BLaER1 (cell line): ENCODE measurements around the gene GALNT10.

Experiments used
- H3K27ac ChIP-seq: shearing (Covaris generic); formaldehyde crosslinking; 2 replicates; pipeline ENCODE4 v1.8.1; 2022
- H3K27me3 ChIP-seq: shearing (Covaris generic); formaldehyde crosslinking; 2 replicates; pipeline ENCODE4 v1.8.1; 2022
- H3K36me3 ChIP-seq: shearing (Covaris generic); formaldehyde crosslinking; 2 replicates; pipeline ENCODE4 v1.8.1; 2022
- H3K4me1 ChIP-seq: shearing (Covaris generic); formaldehyde crosslinking; 2 replicates; pipeline ENCODE4 v1.8.1; 2022
- H3K4me2 ChIP-seq: shearing (Covaris generic); formaldehyde crosslinking; 2 replicates; pipeline ENCODE4 v1.8.1; 2022
- H3K4me3 ChIP-seq: shearing (Covaris generic); formaldehyde crosslinking; 2 replicates; pipeline ENCODE4 v1.8.1; 2022
- H3K9ac ChIP-seq: shearing (Covaris generic); formaldehyde crosslinking; 2 replicates; pipeline ENCODE4 v1.8.1; 2022
- H3K9me3 ChIP-seq: shearing (Covaris generic); formaldehyde crosslinking; 2 replicates; pipeline ENCODE4 v1.8.1; 2022
- H4K20me1 ChIP-seq: shearing (Covaris generic); formaldehyde crosslinking; 2 replicates; pipeline ENCODE4 v1.8.1; 2022
- Cebpa-rat ChIP-seq: shearing (Covaris generic); IDR thresholded peaks from 2 replicates; pipeline ENCODE4 v1.8.1; 2022

GALNT10 gene

GRCh38 chr5:154162539-154163151 is 27.9 kb upstream of the GALNT10 start:
- Histone ChIP-seq H3K4me1 (no peaks in the 10 kb centered on the region), H3K4me3 (no peak overlapping the region), H3K27ac (no peak overlapping the region), H3K4me2 (no peak overlapping the region), H3K9ac (no peak overlapping the region), H4K20me1 (no peaks in the 10 kb centered on the region), H3K27me3 (no peaks in the 10 kb centered on the region), H3K9me3 (no peaks in the 10 kb centered on the region), H3K36me3 (no peaks in the 10 kb centered on the region)
- no peak for TF ChIP-seq Cebpa-rat

- Histone ChIP-seq H3K4me2 (no peak overlapping the region), H3K27me3 (no peaks in the 10 kb centered on the region), H3K4me3 (no peak overlapping the region), H3K36me3 (no peaks in the 10 kb centered on the region), H3K27ac (no peak overlapping the region), H4K20me1 (no peaks in the 10 kb centered on the region), H3K9me3 (no peaks in the 10 kb centered on the region), H3K9ac (no peak overlapping the region), H3K4me1 (no peaks in the 10 kb centered on the region)
- TF ChIP-seq Cebpa-rat = no peak
Observed at GRCh38 chr5:154163327-154164248, 26.9 kb upstream of the GALNT10 start.

- H4K20me1 ChIP-seq = no peaks in the 10 kb centered on the region
- H3K36me3 ChIP-seq = no peaks in the 10 kb centered on the region
- no peak for TF ChIP-seq Cebpa-rat
- no peak overlapping the region for H3K4me2 ChIP-seq
- H3K9ac ChIP-seq = no peak overlapping the region
- H3K9me3 ChIP-seq = no peaks in the 10 kb centered on the region
- no peak overlapping the region for H3K27ac ChIP-seq
- no peak overlapping the region for H3K4me3 ChIP-seq
- no peaks in the 10 kb centered on the region for H3K4me1 ChIP-seq
- H3K27me3 ChIP-seq = no peaks in the 10 kb centered on the region
Observed at GRCh38 chr5:154164249-154164581, 26.3 kb upstream of the GALNT10 start.

- H3K27me3 ChIP-seq = no peaks in the 10 kb centered on the region
- no peak overlapping the region for H3K27ac ChIP-seq
- no peak overlapping the region for H3K4me2 ChIP-seq
- no peak for TF ChIP-seq Cebpa-rat
- H3K9ac ChIP-seq = no peak overlapping the region
- H3K36me3 ChIP-seq = no peaks in the 10 kb centered on the region
- no peaks in the 10 kb centered on the region for H3K4me1 ChIP-seq
- H3K4me3 ChIP-seq = no peak overlapping the region
- H4K20me1 ChIP-seq = no peaks in the 10 kb centered on the region
- H3K9me3 ChIP-seq = no peaks in the 10 kb centered on the region
Observed at GRCh38 chr5:154165886-154166285, 24.6 kb upstream of the GALNT10 start.

GRCh38 chr5:154166901-154167791 is 23.4 kb upstream of the GALNT10 start:
- Histone ChIP-seq H3K27me3 (no peaks in the 10 kb centered on the region), H3K4me2 (no peak overlapping the region), H3K4me1 (no peaks in the 10 kb centered on the region), H3K9me3 (no peaks in the 10 kb centered on the region), H3K27ac (no peak overlapping the region), H4K20me1 (no peaks in the 10 kb centered on the region), H3K4me3 (no peak overlapping the region), H3K36me3 (no peaks in the 10 kb centered on the region), H3K9ac (no peak overlapping the region)
- TF ChIP-seq Cebpa-rat = no peak

GRCh38 chr5:154168395-154168794 is 22.1 kb upstream of the GALNT10 start:
- Histone ChIP-seq H3K9ac (no peak overlapping the region), H3K36me3 (no peaks in the 10 kb centered on the region), H3K9me3 (no peaks in the 10 kb centered on the region), H3K4me2 (no peak overlapping the region), H3K27ac (no peak overlapping the region), H4K20me1 (no peaks in the 10 kb centered on the region), H3K4me1 (no peaks in the 10 kb centered on the region), H3K4me3 (no peak overlapping the region), H3K27me3 (no peaks in the 10 kb centered on the region)
- no peak for TF ChIP-seq Cebpa-rat

GRCh38 chr5:154172785-154173184 is 17.7 kb upstream of the GALNT10 start:
- H3K4me2 ChIP-seq = no peak overlapping the region
- no peaks in the 10 kb centered on the region for H3K4me1 ChIP-seq
- no peaks in the 10 kb centered on the region for H3K36me3 ChIP-seq
- H4K20me1 ChIP-seq = no peaks in the 10 kb centered on the region
- H3K9me3 ChIP-seq = no peaks in the 10 kb centered on the region
- no peak for TF ChIP-seq Cebpa-rat
- H3K9ac ChIP-seq = no peak overlapping the region
- H3K27me3 ChIP-seq = no peaks in the 10 kb centered on the region
- H3K27ac ChIP-seq = no peak overlapping the region
- no peak overlapping the region for H3K4me3 ChIP-seq

- TF ChIP-seq Cebpa-rat = no peak
- H4K20me1 ChIP-seq = no peaks in the 10 kb centered on the region
Observed at GRCh38 chr5:154174091-154174490, 16.4 kb upstream of the GALNT10 start.

GRCh38 chr5:154176181-154176580 is 14.4 kb upstream of the GALNT10 start:
- H3K4me2 ChIP-seq = no peak overlapping the region
- H3K27ac ChIP-seq = no peak overlapping the region
- no peak for TF ChIP-seq Cebpa-rat

More at GRCh38 chr5:154174091-154174490, 16.4 kb upstream of the GALNT10 start:
- H3K4me1 ChIP-seq = no peaks in the 10 kb centered on the region
- H3K36me3 ChIP-seq = no peaks in the 10 kb centered on the region
- H3K27ac ChIP-seq = no peak overlapping the region
- no peak overlapping the region for H3K9ac ChIP-seq
- no peak overlapping the region for H3K4me2 ChIP-seq
- no peaks in the 10 kb centered on the region for H3K27me3 ChIP-seq
- no peaks in the 10 kb centered on the region for H3K9me3 ChIP-seq
- H3K4me3 ChIP-seq = no peak overlapping the region

More at GRCh38 chr5:154176181-154176580, 14.4 kb upstream of the GALNT10 start:
- Histone ChIP-seq H3K9me3 (no peaks in the 10 kb centered on the region), H3K36me3 (no peaks in the 10 kb centered on the region), H3K9ac (no peak overlapping the region), H4K20me1 (no peaks in the 10 kb centered on the region), H3K4me3 (no peak overlapping the region), H3K4me1 (no peaks in the 10 kb centered on the region), H3K27me3 (no peaks in the 10 kb centered on the region)
